ENCODE measurements around the gene STRN4. TPM values are rescaled to one million over a fixed set of nuclear protein-coding genes. Genes with fewer than 3 reads are reported as not detected.
A peak's percentile ranks its signal among the peaks of the same experiment; 100 is the strongest.

Gene STRN4
- total and polyA plus RNA-seq, 9 of the 15 experiments (the other 6 are each of a cell fraction or from before 2014, with no cell fraction given) = 0.62 to 83.7 (median 36.9) TPM

DNA sequence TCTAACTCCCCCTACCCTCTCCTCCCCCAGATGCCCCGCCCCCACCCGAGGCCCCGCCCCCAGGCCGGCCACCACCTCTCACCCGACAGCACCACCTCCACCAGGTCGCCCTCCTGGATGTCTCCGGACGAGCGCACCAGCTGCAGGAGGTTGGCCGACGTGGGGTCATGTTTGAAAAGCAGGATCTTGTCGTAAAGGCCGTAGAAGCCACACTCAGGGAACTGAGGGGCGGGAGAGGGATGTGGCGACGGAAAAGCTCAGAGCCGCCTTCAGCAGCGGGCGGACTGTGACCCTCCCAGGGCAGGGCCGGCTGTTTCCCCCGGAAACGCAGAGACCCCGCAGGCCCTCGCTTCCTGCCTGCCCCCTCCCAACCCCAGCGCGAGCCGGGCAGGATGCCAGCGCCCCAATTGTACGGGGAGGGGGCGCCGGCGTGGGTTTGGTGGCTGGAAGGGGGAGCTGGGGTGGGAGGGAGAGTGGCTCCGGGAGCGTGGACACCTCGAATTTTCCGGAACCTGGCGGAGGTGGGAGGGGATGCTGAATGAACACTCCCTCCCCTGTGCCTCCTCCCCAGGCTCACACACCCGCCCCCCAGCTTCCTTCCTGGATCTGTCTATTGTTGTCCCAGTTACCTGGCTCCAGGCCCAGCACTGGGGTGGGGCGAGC is 32.3 kb downstream of the STRN4 start (continued):
- TF ChIP-seq HDAC8 (tag; IDR thresholded peaks at IDR 0.05) (no peak), CBX1 (IDR thresholded peaks at IDR 0.05; ENCODE audit: low read depth) (peak; percentile 70; the same call in 1 of the 2 replicates), ZNF24 (IDR thresholded peaks at IDR 0.05) (no peak), RFX7 (CRISPR knock-in tag; IDR thresholded peaks at IDR 0.05) (no peak), SRSF1 (IDR thresholded peaks at IDR 0.05; ENCODE audit: low read depth, low read length) (no peak), POLR2A (conservative IDR thresholded peaks at IDR 0.05) (peak; percentile 42; the same call in 1 of the 2 replicates), HCFC1 (IDR thresholded peaks at IDR 0.05; ENCODE audit: low read depth, low read length) (no peak), TAF1 (IDR thresholded peaks at IDR 0.05; ENCODE audit: control insufficient read depth, extremely low read depth, insufficient read depth, low read length, severe bottlenecking) (peak; percentile 35), ZNF146 (CRISPR knock-in tag; IDR thresholded peaks at IDR 0.05; ENCODE audit: unreplicated experiment) (no peak), ZNF707 (CRISPR knock-in tag; conservative IDR thresholded peaks at IDR 0.05) (no peak), ZNF232 (CRISPR knock-in tag; IDR thresholded peaks at IDR 0.05) (no peak), GTF2E2 (tag; IDR thresholded peaks at IDR 0.05) (no peak), ZNF274 (IDR thresholded peaks at IDR 0.05; ENCODE audit: borderline replicate concordance, low read depth, low read length) (no peak), NCOR1 (IDR thresholded peaks at IDR 0.05) (no peak), ZKSCAN1 (IDR thresholded peaks at IDR 0.05; ENCODE audit: low read depth, low read length) (no peak)
- TF ChIP-seq, protein P1, sequence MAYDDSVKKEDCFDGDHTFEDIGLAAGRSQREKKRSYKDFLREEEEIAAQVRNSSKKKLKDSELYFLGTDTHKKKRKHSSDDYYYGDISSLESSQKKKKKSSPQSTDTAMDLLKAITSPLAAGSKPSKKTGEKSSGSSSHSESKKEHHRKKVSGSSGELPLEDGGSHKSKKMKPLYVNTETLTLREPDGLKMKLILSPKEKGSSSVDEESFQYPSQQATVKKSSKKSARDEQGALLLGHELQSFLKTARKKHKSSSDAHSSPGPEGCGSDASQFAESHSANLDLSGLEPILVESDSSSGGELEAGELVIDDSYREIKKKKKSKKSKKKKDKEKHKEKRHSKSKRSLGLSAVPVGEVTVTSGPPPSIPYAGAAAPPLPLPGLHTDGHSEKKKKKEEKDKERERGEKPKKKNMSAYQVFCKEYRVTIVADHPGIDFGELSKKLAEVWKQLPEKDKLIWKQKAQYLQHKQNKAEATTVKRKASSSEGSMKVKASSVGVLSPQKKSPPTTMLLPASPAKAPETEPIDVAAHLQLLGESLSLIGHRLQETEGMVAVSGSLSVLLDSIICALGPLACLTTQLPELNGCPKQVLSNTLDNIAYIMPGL (CRISPR knock-in tag; IDR thresholded peaks at IDR 0.05) = no peak
- TF ChIP-seq, protein P2, sequence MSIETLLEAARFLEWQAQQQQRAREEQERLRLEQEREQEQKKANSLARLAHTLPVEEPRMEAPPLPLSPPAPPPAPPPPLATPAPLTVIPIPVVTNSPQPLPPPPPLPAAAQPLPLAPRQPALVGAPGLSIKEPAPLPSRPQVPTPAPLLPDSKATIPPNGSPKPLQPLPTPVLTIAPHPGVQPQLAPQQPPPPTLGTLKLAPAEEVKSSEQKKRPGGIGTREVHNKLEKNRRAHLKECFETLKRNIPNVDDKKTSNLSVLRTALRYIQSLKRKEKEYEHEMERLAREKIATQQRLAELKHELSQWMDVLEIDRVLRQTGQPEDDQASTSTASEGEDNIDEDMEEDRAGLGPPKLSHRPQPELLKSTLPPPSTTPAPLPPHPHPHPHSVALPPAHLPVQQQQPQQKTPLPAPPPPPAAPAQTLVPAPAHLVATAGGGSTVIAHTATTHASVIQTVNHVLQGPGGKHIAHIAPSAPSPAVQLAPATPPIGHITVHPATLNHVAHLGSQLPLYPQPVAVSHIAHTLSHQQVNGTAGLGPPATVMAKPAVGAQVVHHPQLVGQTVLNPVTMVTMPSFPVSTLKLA (conservative IDR thresholded peaks at IDR 0.05) = peak in 1 of 2 experiments; percentile 39; a peak in 3 of 4 replicates
- TF ChIP-seq, protein P3, sequence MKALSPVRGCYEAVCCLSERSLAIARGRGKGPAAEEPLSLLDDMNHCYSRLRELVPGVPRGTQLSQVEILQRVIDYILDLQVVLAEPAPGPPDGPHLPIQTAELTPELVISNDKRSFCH (CRISPR knock-in tag; IDR thresholded peaks at IDR 0.05) = no peak
- TF ChIP-seq, protein P3 (tag; IDR thresholded peaks at IDR 0.05) = no peak
- TF ChIP-seq, protein P4, sequence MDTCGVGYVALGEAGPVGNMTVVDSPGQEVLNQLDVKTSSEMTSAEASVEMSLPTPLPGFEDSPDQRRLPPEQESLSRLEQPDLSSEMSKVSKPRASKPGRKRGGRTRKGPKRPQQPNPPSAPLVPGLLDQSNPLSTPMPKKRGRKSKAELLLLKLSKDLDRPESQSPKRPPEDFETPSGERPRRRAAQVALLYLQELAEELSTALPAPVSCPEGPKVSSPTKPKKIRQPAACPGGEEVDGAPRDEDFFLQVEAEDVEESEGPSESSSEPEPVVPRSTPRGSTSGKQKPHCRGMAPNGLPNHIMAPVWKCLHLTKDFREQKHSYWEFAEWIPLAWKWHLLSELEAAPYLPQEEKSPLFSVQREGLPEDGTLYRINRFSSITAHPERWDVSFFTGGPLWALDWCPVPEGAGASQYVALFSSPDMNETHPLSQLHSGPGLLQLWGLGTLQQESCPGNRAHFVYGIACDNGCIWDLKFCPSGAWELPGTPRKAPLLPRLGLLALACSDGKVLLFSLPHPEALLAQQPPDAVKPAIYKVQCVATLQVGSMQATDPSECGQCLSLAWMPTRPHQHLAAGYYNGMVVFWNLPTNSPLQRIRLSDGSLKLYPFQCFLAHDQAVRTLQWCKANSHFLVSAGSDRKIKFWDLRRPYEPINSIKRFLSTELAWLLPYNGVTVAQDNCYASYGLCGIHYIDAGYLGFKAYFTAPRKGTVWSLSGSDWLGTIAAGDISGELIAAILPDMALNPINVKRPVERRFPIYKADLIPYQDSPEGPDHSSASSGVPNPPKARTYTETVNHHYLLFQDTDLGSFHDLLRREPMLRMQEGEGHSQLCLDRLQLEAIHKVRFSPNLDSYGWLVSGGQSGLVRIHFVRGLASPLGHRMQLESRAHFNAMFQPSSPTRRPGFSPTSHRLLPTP (IDR thresholded peaks at IDR 0.05; ENCODE audit: borderline replicate concordance, extremely low read depth, insufficient read length) = peak; percentile 63
- TF ChIP-seq, protein P5, sequence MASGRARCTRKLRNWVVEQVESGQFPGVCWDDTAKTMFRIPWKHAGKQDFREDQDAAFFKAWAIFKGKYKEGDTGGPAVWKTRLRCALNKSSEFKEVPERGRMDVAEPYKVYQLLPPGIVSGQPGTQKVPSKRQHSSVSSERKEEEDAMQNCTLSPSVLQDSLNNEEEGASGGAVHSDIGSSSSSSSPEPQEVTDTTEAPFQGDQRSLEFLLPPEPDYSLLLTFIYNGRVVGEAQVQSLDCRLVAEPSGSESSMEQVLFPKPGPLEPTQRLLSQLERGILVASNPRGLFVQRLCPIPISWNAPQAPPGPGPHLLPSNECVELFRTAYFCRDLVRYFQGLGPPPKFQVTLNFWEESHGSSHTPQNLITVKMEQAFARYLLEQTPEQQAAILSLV (tag; IDR thresholded peaks at IDR 0.05) = no peak
